GM18519 (cell line): ENCODE measurements around the gene MINDY1.

Experiments used
- ATAC-seq: cut with Tn5 transposase; IDR thresholded peaks from one replicate; pipeline ENCODE4 v1.9.1; 2021; ENCODE audit warnings: mild to moderate bottlenecking, moderate library complexity; ENCODE audit not compliant: unreplicated experiment, low FRiP score

The MINDY1 gene

DNA sequence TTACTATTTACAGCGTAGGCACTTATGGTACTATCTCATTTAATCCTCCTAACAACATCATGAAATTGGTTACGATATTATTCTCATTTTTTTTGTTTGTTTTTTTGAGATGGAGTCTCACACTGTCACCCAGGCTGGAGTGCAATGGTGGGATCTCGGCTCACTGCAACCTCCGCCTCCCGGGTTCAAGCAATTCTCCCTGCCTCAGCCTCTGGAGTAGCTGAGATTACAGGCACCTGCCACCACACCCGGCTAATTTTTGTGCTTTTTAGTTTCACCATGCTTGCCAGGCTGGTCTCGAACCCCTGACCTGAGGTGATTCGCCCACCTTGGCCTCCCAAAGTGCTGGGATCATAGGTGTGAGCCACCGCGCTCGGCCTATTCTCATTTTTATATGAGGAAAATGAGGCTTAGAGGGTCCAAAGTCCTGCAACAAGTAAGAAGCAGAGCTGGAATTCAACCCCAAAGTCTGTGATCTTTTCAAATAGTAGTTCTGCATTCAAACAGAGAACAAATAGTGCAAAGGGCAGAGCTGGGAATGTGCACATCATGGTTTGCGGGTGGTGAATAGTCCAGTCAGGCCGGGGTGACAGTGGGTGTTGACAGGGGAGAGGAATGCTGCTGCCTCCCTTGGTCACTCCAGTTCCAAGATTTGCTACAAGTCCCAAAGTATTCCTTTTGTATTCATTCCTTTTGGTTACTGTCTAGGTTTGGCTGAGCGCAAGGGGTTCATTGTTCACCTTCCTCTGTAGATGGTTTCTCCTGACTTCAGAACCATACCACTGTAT is 6.2 kb upstream of the MINDY1 start:
- no peak for ATAC-seq

DNA sequence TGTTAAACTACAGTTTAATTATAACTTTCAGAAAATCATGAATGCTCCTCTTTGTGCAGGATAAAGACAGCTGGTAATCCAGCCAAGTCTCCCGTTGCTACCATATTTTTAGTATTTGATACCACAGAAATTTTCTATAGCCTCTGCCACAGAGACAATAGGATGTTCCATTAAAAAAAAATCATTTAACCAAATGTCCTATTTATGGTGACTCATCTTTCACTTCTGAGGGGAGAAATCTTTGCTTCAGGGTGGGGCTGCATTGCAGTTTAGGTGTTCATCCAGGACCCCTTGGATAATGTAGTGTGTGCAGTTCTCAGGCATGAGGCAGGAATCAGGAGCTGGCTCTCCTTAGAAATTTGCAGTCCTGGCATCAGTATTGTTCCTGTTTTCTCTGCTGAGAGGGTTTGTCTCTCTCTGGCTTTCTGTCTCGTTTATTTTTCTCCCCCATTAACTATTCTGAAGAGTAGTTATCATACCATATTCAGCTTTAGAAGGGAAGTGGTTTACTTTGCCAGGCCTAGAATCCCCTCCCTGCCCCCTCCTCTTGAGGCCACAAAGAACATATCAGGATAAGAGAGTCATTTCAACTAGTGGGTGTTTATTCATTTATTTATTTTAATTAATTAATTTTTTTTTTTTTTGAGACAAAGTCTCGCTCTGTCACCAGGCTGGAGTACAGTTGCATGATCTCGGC is 4.6 kb upstream of the MINDY1 start:
- no peak for ATAC-seq

DNA sequence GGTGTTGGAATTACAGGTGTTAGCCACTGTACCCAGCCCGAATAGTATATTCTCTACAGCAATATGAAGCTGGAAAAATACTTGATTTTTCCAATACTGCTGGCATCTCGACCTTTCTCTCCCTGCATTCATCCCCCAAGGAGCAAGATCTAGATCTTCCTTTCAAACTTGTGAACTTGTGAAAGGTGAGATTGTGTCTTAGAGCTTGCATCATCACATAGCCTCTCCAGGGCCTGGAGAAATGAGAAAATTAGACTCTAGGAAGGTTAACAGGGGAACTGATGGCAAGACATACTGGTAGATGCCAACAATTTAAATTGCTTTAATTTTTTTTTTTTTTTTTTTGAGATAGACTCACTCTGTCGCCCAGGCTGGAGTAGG is 3.6 kb upstream of the MINDY1 start:
- no peak for ATAC-seq

DNA sequence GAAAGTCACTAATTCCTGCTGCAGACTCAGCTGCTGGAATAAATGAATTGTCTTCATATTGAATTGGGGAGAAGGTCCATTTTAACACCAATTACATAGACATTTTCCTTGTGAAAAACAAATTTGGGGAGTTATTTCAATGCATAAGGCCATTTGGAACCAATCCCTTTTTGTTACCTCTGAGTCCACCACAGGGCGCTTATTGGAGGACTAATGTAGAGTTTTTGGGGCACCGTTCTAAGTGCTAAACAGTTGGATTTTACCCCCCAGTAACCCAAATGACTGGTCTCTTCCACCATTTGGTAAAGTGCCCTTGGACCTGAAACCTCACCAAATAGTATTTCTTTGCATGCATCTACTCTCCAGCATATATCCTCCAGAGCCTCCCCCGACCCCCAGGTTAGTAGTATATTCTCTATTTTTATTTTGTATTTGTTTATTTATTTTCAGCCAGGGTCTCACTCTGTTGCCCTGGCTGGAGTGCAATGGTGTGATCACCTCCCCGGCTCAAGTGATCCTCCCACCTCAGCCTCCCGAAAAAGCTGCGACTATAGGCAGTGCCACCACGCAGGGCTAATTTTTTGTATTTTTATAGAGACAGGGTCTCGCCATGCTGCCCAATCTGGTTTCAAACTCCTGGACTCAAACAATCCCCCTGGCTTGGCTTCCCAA is 3.1 kb upstream of the MINDY1 start:
- no peak for ATAC-seq

DNA sequence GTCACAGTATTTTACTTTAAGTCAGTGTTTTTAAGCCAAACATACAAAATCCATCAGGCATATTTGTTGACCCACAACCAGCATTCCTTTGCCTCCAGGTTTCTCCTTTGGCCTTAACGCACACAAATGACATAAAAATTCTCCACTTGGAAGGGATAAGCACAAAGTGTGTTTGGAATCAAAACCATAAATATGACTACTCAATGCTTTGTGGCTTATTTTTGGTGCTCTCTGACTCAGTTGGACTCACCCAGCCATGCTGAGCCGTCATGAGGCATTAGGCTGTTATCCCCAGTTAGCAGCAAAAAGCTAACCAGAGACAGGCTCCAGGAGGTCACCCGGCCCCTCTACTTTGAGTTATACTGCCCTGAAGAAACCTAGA is 2.5 kb upstream of the MINDY1 start:
- ATAC-seq = no peak

DNA sequence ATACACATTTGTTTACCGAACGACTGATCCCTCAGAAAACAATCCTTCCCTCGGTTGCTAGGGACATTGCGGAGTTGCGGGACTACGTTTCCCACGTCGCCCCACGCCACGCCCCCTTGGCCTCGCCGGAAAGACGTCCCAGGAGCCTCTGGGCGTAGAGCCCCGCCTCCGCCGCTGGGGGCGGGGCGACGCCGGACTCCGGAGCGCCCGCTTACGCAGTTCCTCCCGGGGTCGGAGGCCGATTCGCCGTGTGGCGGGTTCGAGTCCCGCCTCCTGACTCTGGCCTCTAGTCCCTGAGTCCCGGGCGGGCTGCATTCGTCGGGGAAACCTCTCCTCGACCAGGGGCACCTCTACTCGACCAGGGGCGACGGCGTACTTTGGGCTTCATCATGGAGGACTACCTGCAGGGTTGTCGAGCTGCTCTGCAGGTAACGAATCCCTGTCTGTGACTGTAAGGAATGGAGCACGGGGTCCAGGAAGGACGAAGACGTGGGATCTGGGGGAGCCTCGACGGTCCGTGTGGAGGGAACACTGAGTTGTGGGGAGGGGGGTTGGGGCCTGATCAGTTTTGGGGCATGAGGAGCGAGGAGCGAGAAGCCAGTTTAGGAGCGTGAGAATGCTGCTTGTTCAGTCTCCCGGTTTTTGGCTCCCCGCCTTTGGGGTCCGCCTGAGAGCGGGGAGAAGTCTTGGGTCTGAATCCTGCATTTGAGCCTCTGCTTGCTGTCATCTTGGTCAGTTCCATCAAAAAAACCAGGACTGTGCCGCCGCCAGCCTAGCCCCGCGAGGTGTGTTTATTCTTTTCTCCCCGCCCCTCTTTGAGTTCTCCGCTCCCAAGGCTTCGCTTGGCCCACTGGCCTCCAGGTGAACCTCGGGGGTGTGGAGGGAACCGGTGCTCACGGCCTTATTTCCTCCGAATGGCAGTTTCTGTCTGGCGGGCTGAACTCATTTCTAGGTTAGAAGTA is 1.8 kb upstream of the MINDY1 start, which contains the start of gene PRUNE1:
PRUNE1 (plus strand) TSS at position 206 of the 962 bp plus-strand sequence; CDS start at position 390, 184 bp downstream.
- no peak for ATAC-seq

DNA sequence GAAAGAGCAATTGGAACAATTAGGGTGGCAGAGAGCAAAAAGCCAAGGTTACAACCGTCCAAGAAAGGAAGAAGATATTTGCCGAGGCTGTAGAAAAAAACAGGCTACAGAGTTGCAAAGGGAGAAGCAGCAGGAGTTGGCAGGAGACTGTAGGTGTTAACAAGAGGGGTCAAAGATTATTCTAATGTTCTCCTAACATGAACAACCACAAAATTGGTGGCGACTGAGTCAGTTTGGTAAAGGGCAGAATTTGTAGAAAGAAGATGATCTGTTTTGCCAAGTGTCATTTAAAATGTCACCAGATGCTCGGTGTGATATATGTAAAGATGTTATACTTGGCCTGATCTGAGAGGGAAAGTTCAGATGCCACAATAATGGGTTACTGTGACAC is 1.1 kb upstream of the MINDY1 start:
- no peak for ATAC-seq

DNA sequence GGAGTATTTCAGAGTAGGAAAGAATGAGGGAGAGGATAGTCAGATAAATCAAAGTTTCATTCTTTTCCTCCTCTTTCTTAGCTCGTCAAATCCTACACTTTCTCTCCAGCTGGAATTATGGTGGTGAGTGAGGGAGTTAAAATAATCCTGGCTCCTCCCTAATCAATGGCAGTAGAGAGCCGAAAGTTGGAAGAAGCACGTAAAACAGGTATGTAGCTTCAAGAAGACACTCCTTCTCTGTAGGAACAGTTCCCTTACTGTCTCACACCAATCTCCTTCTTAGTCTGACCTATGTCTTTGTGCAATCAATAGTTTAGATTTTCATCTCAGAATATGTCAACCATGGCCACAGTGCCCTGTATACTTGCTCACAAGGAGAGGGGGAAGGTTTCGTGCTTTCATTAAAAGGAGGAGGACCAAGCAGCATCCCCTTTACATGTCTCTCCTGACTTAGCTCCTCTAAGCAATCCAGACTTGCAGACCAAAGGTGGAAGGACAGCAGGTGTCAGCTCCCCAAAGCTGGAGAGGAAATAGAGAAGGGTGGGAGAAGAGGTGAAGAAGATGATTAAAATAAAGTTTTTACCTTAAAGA is 878 bp downstream of the MINDY1 start:
- no peak for ATAC-seq

DNA sequence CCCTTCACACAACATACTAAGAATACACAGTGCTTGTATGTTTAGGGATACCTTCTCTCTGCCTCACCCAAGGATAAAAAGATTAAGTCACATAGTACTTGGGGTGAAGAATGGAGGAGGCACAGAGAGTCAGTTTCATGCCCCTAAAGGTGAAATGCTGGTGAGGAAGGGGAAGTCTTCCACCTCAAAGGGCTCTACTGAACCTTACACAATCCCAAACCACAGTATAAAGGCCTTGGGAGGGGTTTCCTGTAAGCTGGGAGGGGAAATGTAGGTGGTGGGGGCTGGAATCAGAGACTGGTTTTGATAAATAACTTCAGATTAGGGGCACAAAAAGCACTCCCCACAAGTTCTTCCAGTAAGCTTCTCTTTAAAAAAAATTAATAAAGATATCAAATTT is 3.5 kb downstream of the MINDY1 start:
- ATAC-seq = no peak

DNA sequence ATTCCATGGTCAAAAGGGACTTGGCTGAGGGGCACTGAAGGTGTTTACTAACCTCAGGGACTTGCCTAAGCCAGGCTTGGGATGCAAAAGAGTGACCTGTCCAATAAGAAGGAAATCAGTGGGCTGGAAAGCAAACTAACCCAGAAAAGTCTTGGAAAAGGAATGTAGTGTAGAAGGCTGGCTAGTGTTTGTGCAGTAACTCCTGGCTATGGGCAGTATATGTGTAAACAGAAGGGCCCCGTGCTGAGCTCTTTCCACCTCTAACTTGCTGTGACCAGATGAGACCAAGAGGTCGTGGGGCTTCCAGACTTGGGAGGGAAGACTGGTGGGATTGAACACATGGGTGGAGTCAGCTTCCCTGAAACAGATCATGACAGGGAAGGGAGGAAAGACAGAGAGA is 4.1 kb downstream of the MINDY1 start:
- no peak for ATAC-seq

DNA sequence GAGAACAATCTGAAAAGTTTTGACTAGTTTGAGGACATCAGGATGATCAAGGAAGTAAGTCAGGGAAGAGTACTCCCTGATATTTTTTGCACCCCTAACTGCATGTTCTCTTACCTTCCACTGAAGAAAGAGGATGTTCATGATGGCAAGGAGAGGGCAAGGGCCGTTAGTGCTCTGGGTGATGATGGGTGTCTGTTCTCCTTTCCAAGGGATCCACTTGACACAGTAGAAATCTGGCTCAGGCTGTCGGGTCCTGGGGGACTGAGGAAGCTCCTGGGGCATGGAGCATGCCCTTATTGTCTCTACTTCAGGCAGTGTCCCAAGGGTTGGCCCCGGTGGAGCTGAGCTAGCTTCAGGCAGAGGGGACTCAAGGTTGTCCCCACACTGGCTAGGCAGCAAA is 4.7 kb downstream of the MINDY1 start:
- no peak for ATAC-seq

DNA sequence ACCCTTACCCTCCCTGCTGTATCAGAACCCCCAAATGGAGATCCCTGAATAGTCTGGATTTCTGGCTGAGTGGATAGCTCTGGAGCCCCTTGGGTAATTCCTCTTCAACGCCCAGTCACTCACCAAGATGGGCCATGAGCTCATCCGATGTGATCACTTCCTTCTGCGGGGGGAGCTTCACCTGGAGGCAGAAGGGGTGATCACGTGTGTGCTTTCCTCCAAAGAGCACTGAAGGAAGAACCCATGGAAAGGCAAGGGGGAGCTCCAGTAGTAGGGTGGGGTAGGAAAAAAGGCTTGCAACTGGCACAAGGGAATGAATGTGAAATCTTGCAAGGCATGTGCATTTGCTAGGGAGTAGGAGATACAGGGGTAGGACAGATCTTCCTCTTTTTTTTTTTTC is 5.1 kb downstream of the MINDY1 start:
- ATAC-seq = no peak

DNA sequence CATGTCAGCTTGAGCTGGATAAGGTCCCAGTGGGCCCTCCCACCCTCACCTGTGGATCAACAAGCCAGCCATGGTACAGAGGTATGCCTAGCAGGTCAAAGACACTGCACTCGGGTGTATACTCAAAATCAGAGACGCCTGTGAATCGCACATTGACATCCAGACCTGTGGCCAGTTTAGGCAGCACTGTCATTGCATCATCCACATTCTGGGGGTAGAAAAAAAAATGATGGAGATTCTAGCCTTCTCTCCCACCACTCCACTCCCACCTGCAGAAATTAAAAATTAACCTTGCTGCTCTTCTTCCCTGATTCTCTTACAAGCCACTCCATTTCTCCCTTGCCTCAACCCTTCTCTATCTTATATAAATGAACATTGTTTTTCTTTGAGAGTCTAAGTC is 6.3 kb downstream of the MINDY1 start:
- ATAC-seq = no peak

DNA sequence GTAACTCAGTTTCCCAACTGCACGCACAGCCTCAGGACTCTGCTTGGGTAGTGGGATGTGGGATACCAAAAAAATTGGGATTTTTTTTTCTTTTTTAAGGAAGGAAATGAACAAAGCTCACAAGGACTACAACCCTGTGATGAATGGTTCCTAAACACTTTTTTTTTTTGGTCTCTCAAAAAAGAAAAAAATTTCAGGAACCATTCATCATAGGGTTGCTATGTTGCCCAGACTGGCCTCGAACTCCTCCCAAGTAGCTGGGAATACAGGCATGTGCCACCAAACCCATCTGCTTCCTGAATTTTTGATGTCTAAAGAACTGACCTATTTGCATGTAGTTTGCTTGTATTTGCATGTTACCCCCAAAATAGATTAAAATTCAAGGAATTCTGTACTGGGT is 6.8 kb downstream of the MINDY1 start:
- ATAC-seq = no peak

DNA sequence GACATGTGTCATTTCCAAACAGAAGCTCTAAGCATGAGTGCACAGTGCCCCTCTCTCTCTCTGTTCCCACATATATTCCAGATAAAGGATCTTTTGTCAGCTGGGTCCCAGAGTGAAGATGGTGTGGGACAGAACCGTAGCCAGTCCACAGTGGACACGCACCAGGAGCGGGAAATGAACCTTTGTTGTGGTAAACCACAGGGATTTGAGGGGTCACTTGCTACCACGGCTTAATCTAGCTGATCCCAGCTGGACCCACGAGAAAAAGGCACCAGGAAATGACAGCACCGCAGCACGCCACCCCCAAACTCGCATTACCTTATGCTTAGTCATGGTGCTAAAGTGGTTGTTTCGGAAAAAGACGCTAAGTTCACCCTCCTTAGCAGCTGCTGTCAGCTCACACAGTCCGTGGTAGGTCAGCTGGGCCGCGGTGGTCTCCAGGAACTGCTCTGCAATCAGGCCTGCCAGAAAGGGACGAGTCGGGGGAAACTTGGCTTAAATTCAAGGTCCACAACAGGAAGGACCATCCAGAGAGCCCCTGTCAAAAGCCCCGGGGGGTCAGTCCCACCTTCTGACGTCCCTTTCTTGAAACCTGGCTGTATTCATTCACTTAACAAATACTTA is 7.5 kb downstream of the MINDY1 start:
- ATAC-seq = no peak

DNA sequence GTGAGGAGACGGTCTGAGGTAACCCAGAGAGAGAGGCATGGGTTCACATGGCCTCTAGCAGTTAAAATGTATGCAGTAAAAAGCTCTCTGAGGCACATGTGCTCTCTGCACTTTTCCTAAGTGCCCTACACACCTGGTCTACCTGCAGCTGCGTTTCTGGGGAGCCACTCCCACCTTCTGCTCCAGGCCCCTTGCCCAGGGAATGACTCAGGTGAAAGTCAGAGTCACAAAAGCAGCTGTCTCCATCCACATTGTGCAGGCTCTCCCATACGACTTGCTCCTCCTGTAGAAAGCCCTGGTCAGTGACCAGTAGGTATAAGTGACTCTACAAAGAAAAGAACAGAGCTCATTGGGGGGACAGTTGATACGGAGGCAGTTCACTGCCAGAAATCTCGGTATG is 8.8 kb downstream of the MINDY1 start:
- no peak for ATAC-seq

DNA sequence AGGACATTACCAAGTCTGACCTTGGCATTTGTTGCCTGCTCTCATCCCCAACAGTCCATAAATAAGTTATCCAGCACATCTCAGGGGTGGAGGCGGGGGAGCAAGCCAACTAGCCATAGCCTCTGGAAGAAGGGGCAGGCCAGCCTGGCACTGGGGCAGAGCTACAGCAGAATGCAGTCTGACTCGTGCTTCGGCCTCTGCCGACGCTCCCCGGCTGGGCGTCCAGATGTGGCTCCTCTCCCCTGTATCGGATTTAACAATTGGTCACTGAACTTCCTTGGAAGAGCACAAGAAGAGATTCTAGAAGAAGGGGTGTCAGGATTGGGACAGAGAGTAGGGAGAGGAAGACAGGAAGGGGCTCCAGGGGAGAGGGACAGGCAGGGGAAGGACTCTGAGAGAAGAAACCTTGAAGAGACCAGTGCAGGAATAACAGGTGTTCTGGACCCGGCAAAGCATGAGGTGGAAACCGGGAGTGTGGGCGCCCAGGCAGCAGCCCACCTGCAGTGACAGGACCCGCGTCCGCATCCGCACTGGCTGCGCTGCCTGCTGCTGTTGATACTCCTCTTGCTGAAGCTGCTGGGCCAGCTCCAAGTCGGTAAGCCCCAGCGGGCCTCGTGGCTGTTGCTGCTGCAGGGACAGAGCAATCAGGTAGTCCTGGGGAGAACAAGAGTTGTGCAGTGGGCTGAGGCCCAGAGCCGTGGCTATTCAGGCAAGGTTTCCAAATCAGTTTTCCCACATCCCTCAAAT is 9.4 kb downstream of the MINDY1 start:
- ATAC-seq = no peak

DNA sequence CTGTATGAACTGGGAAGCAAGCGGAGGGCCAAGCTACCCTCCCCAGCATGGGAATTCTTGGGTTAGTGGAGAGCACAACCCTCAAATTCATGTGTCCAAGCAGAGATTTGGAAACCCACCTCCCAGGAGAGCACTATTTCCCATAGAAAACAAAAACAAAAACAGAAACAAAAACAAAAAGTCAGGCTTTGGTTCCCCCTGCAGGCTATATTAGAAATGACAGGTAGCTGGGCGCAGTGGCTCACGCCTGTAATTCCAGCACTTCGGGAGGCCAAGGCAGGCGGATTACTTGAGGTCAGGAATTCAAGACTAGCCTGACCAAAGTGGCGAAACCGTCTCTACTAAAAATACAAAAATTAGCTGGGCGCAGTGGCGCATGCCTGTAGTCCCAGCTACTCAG is 10.8 kb downstream of the MINDY1 start:
- ATAC-seq = no peak

DNA sequence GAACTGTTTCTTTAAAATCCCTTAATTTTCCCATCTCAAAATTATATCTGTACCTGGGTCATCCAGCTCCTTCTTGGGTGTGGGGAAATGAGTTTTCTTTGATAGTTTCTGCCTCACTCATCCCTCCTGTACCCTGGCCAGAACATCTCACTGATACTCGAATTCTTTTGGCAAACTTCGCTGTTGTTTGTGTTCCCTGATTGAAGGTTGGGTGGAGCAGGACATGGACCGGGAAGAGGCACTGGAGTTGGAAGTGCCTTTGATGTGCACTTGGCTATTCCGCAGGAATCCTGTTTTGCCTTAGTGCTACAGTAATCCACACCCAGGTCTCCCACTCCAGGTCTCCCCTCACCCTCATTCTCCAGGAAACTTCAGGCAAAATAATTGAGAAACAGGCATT is 11.2 kb downstream of the MINDY1 start:
- ATAC-seq = no peak
